ENCODE results near the gene SLC16A3. TPM values are rescaled to one million over a fixed set of nuclear protein-coding genes. Genes with fewer than 3 reads are reported as not detected.

Gene SLC16A3
- total and polyA plus RNA-seq, 2 of the 8 experiments (the other 6 are each of a cell fraction or from before 2014, with no cell fraction given): 3.8 to 8.7 TPM

DNA sequence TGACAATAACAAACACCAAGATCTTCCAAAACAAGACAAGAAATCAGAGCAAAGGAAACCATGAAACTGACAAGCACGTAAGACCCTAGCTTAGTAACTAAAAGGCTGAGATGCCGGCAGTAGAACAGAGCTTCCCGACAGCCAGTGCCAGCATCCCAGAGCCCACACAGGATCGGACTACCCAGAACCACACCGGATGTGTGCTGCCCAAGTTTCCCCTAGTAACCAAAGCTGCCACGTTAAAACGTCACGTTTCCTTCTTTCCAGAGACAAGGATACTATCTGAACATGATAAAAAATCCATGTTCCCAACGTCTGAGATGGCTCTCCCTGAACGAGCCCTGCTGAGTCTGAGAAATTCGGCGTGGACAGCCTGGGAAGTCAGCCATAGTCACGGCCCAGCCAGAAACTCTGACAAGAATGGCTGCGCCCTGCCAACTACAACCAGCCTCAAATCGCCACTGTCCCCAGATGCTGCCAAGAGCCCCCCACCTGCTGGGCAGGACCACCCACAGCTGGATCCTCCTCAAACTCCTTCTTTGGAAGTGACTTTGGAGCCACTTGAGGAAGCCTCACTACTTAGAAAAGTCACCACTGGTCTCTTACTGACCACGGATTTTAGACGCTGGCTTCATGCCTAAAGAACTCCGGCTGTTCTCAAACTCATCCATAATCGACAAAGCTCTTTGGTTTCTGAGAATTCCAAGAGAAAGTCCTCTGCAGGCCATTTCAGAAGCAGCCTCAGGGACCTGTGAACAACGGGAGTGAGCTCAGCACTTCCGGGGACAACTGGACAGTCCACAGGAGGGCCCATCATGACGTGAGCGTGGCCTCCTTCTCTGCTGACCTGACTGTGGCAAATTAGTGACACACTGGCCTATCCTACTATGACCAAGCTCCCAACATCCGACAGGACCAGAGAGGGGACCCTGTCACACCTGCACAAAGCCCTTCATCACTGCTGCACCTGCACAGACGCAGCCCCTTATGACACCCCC, 32.9 kb upstream of the SLC16A3 start:
- no peak overlapping the region for H4K91ac ChIP-seq (replicated peaks; ENCODE audit: insufficient read length, low read length)
- no peak overlapping the region for H3K23ac ChIP-seq (ENCODE audit: insufficient read length)
- no peak overlapping the region for H2BK120ac ChIP-seq (replicated peaks; ENCODE audit: low read depth, low read length)
- no peaks in the 10 kb centered on the region for H3K4me1 ChIP-seq (replicated peaks in 1 of 4; ENCODE audit: control insufficient read depth in 3 of 4, insufficient read depth in 4 of 4, low read length in 3 of 4)
- H2AFZ ChIP-seq (ENCODE audit: low read length): no peak overlapping the region
- H3K79me2 ChIP-seq (ENCODE audit: control insufficient read depth in 1 of 2, insufficient read depth in 2 of 2, low read length in 2 of 2): no peaks in the 10 kb centered on the region
- H3K36me3 ChIP-seq (ENCODE audit: control insufficient read depth in 2 of 4, insufficient read depth in 4 of 4, low read length in 3 of 4): peaks cover 2 to 5% (median 4%) of the 10 kb centered on the region in 4 experiments; a peak in 3 of 8 replicates
- H3K27ac ChIP-seq (ENCODE audit: low read depth, low read length): no peak overlapping the region
- no peak overlapping the region for H3K9ac ChIP-seq (replicated peaks in 1 of 4; ENCODE audit: extremely low read depth in 1 of 4, low read depth in 3 of 4, low read length in 3 of 4)
- no peak overlapping the region for H2BK5ac ChIP-seq (ENCODE audit: low read depth, low read length)
- H3K14ac ChIP-seq (ENCODE audit: insufficient read length): no peak overlapping the region
- no peak overlapping the region for H3K56ac ChIP-seq (replicated peaks; ENCODE audit: insufficient read length, low read depth, low read length)
- no peak overlapping the region for H4K5ac ChIP-seq (ENCODE audit: insufficient read length, low read depth, low read length)
- H3K18ac ChIP-seq (ENCODE audit: extremely low read depth, low read length): no peak overlapping the region
- 93% methylated on average over 25 of the region's 25 CpGs; no CpG with 5 or more reads in 1 of the 2 experiments for WGBS, 2 experiments (ENCODE audit: extremely low coverage in 1 of 2, insufficient coverage in 1 of 2, insufficient read length in 1 of 2, insufficient replicate concordance in 2 of 2, low coverage in 1 of 2, low lambda C conversion rate in 2 of 2, missing lambda C conversion rate in 1 of 2)
- peaks cover 5 to 6% of the 10 kb centered on the region in 2 experiments for H4K20me1 ChIP-seq (replicated peaks in 1 of 2; ENCODE audit: control insufficient read depth in 1 of 2, insufficient read depth in 2 of 2, low read length in 2 of 2)
- no peaks in the 10 kb centered on the region for H3K9me3 ChIP-seq (ENCODE audit: insufficient read depth in 2 of 2, low read depth in 1 of 2, low read length in 1 of 2)
- CTCF ChIA-PET (ENCODE audit: partially characterized antibody): interaction anchor here (1.0 to 3.3 kb wide), 4 partner anchors 10 to 156 kb away, joined by 3 to 15 read pairs (median 3); no protein-coding TSS in a partner anchor
- H3K4me3 ChIP-seq (ENCODE audit: extremely low read depth in 1 of 4, insufficient read depth in 2 of 4, low read depth in 3 of 4, low read length in 4 of 4): no peak overlapping the region
- no peak overlapping the region for H2BK20ac ChIP-seq (ENCODE audit: low read length)
- H4K8ac ChIP-seq (ENCODE audit: extremely low read depth, insufficient read depth, low read length): no peak overlapping the region
- H3K79me1 ChIP-seq (ENCODE audit: low read depth, low read length): no peaks in the 10 kb centered on the region; the same call in 1 of the 2 replicates
- H3K27me3 ChIP-seq (replicated peaks in 1 of 4; ENCODE audit: control insufficient read depth in 3 of 4, extremely low read depth in 1 of 4, insufficient read depth in 3 of 4, low read length in 3 of 4): no peaks in the 10 kb centered on the region
- no peak overlapping the region for H3K4me2 ChIP-seq (ENCODE audit: insufficient read depth in 1 of 2, low read depth in 2 of 2, low read length in 2 of 2)
- TF ChIP-seq FOSL1 (IDR thresholded peaks at IDR 0.05; ENCODE audit: insufficient read depth, low read depth, low read length) (no peak), SRF (IDR thresholded peaks at IDR 0.05; ENCODE audit: low read depth, low read length) (no peak), JUN (IDR thresholded peaks at IDR 0.05; ENCODE audit: low read depth, low read length) (no peak), SUZ12 (IDR thresholded peaks at IDR 0.05; ENCODE audit: low read length) (no peak), GABPA (IDR thresholded peaks at IDR 0.05; ENCODE audit: borderline replicate concordance, insufficient read depth, low read length) (no peak), CTBP2 (IDR thresholded peaks at IDR 0.05; ENCODE audit: borderline replicate concordance, insufficient read depth, insufficient read length, low read length) (no peak), SIRT6 (IDR thresholded peaks at IDR 0.05; ENCODE audit: low read length) (no peak), ASH2L (IDR thresholded peaks at IDR 0.05; ENCODE audit: low read length) (no peak), SP1 (IDR thresholded peaks at IDR 0.05; ENCODE audit: low read depth, low read length) (no peak), TAF7 (optimal IDR thresholded peaks at IDR 0.05; ENCODE audit: borderline replicate concordance, low read depth, low read length) (no peak), POLR2A (IDR thresholded peaks at IDR 0.05; ENCODE audit: control extremely low read depth in 1 of 2, low read depth in 2 of 2, low read length in 2 of 2) (no peak)
- H3K4ac ChIP-seq (replicated peaks; ENCODE audit: insufficient read length, low read depth, low read length): no peak overlapping the region
- H2AK5ac ChIP-seq (ENCODE audit: low read depth, low read length): no peak overlapping the region
- POLR2A ChIA-PET (ENCODE audit: partially characterized antibody): interaction anchor here (1.4 kb wide), 1 partner anchor 10 kb away, joined by 3 read pairs; no protein-coding TSS in a partner anchor
- no peak overlapping the region for H2BK12ac ChIP-seq (ENCODE audit: low read depth, low read length)
- no peaks in the 10 kb centered on the region for H3K23me2 ChIP-seq (ENCODE audit: low read depth, low read length)
- no peak overlapping the region for H2BK15ac ChIP-seq (ENCODE audit: low read length)
- FAIRE-seq (no peak), DNase-seq (ENCODE audit: low read depth in 1 of 2, low spot score in 2 of 2) (no peak)

Data from H1 (cell line).